GM19397 (cell line): ENCODE data around the gene RBM6.
"Not testable (repeated sequence)": the region's sequence is repeated elsewhere in the genome, so short reads cannot be mapped to it uniquely, and the experiment has no call there.

Source experiments
- ATAC-seq: cut with Tn5 transposase; IDR thresholded peaks from one replicate; pipeline ENCODE4 v1.9.1; 2021; ENCODE audit warnings: mild to moderate bottlenecking, moderate library complexity; ENCODE audit not compliant: unreplicated experiment

The RBM6 gene, protein sequence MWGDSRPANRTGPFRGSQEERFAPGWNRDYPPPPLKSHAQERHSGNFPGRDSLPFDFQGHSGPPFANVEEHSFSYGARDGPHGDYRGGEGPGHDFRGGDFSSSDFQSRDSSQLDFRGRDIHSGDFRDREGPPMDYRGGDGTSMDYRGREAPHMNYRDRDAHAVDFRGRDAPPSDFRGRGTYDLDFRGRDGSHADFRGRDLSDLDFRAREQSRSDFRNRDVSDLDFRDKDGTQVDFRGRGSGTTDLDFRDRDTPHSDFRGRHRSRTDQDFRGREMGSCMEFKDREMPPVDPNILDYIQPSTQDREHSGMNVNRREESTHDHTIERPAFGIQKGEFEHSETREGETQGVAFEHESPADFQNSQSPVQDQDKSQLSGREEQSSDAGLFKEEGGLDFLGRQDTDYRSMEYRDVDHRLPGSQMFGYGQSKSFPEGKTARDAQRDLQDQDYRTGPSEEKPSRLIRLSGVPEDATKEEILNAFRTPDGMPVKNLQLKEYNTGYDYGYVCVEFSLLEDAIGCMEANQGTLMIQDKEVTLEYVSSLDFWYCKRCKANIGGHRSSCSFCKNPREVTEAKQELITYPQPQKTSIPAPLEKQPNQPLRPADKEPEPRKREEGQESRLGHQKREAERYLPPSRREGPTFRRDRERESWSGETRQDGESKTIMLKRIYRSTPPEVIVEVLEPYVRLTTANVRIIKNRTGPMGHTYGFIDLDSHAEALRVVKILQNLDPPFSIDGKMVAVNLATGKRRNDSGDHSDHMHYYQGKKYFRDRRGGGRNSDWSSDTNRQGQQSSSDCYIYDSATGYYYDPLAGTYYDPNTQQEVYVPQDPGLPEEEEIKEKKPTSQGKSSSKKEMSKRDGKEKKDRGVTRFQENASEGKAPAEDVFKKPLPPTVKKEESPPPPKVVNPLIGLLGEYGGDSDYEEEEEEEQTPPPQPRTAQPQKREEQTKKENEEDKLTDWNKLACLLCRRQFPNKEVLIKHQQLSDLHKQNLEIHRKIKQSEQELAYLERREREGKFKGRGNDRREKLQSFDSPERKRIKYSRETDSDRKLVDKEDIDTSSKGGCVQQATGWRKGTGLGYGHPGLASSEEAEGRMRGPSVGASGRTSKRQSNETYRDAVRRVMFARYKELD

DNA sequence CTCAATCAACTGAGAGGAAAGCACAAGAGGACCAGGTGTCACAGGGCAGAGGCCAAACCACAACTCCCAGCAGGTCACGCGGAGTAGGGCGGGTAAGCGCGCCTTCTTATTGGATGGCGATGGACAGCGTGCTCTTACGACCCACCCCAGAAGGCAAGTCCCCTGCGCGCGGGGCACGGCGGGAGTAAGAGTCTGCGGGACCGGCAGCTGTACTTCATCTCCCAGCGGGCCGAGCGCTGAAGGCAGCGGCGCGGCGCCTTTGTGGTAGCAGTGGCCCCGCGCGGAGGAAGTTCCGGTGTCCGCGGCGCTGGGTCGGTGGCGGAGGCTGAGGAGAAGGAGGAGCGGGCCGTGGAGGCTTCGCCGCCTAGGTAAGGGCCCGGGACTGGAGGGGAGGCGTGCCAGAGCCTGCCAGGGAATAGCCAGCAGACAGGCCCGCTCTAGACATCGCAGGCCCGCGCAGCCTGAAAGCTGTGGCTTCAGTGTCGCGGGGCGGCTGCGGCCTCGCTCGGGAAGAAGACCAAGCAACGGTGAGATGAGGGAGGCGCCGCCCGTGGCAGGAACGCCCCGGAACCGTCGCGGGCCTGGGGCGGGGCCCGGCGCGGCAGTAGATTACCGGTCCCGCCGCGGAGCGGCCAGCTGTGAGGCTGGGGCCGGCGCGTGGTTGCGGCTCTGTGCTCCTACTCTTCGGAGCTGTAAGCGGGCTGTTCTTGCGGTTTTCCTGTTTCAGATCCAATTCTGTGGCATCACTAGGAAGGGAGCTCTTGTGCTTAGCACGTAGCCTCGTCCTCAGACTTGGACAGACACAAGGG lies at the start of gene RBM6:
TSS of gene RBM6 (plus strand) at position 293 of the 809 bp plus-strand sequence. CDS start 22,492 bp downstream, outside the sequence.
- peak; percentile 91 for ATAC-seq

DNA sequence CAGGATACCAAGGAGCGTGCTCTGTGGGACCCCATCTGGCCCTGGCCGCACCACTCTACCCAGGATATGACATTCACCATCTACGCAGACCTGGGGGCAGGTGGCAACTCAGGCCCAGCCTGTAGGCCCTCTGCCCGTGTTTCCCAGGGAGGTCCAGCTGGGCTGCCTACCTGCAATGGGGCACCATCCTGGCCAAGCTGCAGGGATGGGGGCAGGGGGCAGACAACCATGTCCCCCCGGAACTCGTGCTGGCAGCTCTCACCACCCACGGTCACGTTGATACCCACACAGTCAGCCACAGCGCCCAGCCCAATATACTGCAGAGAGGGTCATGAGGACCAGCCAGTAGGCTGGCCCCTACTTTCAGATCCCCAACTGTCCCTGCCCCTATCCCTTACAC lies 44.2 kb upstream of the RBM6 start:
- ATAC-seq, result no peak

DNA sequence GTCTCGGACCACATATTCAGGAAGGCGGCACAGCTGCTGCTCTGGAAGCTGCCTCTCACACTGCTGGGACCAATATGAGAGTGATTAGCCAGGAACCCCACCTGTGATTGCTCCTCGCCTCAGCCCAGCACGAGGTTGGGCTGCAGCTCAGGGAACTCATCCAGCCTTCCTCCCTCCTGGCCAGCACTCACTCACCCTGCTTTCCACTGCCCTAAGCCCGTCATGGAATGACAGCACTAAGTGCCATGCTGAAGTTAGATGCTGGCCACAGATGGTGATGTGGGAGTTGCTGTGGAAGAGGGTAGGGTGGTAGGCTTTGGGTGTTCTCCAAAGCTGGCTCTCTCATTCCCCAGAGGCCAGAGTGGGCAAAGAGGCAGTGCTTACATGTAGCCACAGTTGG lies 43.6 kb upstream of the RBM6 start:
- ATAC-seq, result no peak

DNA sequence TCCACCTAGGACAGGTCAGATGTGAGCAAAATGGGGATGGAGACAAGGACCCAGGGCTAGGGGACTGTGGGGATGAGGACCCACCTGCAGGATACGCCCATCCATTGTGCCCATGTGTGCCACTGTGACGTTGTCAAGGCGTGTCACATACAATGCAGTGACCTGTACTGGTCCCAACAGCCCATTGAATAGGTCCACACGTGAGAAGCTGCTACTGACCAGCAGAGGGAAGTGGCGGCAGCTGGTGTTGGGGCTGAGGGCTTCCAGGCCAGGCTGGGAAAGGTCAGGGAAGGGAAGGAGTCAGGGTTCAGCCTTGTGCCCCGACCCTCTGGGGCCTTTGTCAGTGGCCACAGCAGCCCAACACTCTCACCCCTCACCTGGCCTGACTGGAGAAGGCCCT lies 41.0 kb upstream of the RBM6 start:
- ATAC-seq, result no peak

DNA sequence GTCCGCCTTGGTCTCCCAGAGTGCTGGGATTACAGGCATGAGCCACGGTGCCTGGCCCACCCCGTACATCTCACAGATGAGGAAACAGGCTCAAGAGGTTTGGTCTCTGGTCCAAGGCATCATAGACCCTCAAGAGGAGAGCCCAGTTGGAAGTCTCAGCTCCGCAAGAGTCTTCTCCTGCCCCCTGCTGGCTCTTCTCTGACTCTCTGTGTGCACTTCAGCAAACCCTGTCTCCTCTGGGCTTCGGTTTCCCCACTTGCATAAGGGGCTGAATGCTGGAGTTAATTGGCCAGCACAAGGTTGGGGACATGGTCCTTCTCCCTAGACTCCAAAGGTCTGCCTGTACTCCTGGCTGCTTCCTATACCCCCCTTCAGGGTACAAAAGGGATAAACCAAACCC lies 40.1 kb upstream of the RBM6 start:
- ATAC-seq, result no peak

DNA sequence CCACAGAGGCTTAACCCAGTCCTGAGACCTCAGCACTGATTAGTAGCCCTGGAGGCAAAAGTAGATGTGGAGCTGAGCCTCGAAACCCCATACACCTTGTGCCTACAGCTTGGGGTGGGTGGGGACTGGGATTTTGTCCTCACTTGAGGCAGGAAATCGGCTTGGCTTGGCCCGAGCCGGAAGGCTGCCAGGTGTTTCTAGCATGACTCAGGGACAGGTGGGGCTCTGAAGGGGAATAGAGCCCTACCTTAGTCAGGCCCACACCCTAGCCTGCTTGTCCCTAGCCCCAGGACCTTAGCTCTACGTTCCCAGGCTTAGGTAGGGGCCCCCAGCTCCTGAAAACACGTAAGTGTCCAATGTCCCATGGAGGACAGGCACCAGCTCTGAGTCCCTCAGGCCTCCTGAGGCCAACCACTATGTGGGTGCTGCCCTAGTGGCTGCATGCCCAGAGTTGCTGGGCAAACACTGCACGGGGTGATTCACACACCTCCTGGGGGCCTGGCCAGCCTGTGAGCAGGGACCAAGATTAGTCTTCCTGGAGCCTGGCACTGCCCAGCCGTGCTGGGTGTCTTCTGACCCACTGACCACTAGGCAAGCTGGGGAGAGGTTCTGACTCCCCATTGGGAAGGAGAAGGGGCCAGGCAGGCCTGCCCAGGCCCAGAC lies 39.3 kb upstream of the RBM6 start:
- ATAC-seq, result no peak

DNA sequence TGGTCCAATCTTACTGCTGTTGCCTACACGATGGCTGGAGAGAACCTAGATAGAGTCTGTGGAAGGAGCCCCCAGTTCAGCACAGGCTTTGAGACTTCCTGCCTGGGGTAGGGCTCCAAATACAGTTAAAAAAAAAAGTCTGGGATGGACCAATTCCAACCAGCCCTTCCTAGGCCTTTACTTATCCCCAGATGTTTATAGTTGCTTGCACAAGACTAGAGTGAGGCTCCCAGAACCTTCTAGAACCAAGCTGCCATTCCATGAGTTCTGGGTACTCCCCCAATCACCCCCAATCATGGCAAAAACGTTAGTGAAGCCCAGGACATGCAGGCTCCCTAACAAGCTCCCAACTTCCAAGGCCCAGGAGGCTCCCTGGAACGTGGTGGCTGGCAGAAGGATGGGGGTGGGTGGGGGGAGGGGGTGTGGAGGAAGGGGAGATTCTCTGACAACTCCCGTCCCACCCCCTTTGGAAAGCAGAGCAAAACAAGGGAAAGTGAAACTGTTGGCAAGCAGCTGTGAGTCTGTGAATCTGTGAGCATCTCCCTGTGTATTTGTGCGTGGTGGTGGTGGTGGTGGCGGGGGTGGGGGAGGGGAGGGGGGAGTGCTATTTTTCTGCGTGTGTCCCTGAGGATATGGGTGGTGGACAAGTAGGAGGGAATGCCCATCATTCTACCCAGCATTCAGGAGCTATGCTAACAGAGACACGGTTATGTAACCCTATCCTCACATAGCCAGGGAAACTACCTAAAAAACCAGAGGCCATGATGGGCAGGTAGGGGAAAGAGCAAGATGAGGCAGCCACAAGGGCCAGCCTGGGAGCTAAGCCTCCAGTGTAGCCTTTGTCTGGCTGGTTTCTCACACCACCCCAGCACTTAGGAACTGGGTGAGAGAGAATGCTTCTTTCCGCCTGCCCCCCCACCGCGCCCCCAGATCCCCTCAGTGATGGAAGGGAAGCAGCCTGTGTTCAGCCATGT lies 38.3 kb upstream of the RBM6 start:
- ATAC-seq, result no peak

DNA sequence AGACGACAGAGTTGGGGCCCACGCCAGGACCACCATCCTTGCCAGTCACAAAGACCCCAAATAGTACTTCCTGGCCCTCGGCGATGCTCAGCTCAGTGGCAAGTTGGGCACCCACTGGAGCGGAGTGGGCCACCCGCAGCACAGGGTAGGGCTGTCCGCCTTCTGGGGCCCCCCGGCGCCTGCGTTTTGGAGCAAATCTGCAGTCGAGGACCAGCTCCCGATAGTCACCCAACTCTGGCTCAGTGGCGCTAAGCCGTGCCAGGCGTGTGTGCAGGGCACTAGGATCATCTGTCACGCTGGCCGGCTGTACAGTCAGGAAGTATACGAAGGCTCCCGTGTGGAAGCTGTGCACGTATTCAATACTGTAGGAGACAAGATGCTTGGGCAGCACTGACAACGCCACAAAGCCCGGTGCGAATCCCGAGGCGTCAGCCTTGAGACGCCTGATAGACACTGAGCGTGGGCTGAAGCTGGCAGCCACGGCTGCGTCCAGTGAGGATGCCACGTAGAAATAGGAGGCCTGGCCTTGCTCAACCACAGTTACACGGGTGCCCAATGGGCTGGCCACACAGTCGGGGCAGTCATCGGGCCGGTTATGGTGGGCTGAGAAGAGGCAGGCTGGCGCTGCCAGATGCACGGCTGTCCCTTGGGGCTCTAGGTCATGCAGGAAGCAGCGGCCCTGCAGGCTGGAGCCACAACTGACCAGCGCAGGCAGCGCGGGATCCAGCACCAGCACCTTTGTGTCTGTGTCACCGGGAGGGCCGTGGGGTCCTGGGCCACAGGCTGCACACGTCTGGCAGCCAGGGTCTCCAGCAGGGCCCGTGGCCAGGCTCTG lies 37.2 kb upstream of the RBM6 start:
- ATAC-seq, result no peak

DNA sequence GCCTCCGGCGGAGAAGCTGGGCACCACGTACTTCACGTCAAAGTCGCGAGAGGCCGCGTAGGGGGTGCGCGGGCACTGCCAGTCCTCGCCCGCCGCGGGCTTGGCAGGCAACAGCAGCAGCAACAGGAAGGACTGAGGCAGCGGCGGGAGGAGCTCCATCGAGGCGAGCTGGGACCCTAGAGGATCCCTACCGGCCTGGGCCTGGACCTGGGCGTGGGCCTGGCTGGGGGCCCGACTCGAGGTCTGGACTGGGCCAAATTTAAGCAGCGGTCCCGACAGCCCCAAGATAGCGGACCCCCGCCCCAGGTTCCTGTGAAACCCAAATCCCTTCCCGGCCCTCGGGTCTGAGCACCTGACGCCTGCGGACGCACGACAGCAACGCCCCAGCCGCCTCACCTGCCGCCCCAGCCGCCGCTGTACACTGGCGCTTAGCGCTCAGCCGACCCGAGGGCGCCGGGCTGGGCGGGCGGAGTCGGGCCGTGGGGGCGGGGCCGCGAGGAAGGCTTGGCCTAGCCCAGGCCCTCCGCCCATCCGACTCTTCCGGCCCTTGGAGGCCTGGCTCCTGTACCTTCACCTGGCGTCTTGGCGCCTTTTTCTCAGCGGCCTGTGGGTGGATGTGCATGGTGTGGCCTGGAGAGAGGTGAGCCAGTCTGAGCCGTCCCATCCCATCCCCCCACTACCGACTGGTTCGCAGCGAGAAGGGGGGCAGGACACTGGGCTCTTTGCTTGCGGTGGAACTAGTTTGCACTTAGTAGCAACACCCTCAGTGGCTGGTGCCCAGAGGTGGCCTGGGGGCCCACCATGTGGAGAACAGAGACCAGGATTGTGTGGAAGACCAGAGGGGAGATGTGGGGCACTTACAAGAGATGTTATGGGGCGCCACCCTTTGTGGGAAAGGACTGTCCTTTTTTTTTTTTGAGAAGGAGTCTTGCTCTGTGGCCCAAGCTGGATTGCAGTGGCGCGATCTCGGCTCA lies 36.2 kb upstream of the RBM6 start, which contains the start of gene MST1R:
TSS of gene MST1R (minus strand) at position 423 of the 974 bp plus-strand sequence. CDS start at position 159, 264 bp downstream.
- ATAC-seq, result peak; percentile 79

DNA sequence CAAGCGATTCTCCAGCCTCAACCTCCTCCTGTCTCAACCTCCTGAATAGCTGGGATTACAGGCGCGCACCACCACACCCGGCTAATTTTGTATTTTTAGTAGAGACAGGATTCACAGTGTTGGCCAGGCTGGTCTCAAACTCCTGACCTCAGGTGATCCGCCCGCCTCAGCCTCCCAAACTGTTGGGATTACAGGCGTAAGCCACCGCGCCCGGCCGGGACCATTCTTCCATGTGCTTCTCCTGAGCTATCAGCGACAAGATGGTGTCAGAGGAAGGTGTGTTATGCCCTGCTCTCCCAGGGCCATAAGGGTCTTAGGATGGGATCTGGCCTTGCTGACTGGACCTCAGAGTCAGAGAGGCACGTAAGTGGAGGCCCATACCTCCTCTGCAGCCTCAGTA lies 35.5 kb upstream of the RBM6 start:
- not testable (repeated sequence) for ATAC-seq

DNA sequence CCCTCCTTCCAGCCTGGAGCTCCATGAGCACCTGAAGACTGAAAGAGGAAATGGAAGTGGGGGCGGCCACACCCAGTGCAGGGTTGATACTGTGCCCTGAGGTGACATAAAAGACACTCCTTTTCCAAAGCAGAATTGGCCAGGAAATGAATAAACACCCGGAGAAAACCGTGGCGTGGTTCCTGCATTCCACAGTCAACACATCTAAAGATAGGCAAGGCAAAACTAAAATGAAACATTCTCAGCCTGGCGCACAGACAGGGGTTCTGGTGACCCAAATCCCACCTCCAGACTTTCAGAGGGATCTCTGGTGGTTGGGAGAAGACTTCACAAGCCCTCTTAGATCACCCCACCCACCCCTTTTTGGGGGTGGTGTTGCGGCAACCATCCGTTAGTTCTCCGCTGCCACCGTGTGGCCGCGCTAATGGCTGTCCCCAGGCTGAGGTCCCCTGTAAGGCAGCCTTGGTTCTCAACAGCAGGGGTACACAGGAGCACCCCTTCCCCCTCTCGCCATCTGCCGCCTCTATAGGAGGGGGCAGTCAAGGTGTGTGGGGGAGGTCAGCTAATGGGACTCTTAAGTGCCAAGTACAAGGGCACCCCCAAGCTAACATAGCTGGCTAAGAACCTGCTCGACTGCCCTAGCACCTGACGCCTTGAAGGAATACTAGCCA lies 33.7 kb upstream of the RBM6 start:
- no peak for ATAC-seq

DNA sequence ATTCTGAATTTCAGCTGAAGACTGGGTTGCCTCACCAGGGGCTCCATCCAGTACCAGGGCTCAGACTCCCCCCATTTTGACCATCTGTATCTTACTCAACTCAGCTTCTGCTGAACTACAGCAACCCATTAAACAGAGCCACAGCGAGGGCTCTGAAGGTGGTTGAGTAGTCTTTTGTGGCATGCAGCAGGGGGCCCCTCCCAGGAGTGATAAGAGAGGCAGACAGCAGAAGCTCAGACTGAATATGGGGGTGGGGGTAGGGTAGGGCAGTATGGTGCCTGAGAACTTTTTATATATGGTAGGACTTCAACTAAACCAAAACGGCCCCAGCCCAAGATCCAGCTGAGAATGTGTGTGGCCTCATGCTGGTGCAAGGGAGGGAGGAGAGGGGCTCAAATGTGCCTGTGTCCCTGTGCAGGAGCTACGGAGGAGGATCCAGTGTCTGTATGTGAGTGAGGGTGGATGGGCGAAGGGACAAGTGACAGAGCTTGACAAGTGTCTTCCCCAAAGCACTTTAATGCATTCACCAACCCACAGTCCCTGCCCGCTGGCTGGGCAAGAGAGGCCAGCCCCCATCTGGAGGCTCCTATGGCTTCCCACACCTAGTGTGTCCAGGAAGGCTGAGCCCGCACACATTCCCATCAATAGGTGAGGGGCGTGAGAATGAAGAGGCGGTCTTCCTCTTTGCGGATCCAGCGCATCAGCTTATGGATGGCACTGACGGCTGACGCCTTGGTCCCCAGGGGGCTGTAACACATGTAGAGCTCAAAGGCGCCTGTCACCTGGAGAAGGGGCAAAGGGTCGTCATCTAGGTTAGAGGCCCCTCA lies 31.4 kb upstream of the RBM6 start:
- ATAC-seq, result no peak

DNA sequence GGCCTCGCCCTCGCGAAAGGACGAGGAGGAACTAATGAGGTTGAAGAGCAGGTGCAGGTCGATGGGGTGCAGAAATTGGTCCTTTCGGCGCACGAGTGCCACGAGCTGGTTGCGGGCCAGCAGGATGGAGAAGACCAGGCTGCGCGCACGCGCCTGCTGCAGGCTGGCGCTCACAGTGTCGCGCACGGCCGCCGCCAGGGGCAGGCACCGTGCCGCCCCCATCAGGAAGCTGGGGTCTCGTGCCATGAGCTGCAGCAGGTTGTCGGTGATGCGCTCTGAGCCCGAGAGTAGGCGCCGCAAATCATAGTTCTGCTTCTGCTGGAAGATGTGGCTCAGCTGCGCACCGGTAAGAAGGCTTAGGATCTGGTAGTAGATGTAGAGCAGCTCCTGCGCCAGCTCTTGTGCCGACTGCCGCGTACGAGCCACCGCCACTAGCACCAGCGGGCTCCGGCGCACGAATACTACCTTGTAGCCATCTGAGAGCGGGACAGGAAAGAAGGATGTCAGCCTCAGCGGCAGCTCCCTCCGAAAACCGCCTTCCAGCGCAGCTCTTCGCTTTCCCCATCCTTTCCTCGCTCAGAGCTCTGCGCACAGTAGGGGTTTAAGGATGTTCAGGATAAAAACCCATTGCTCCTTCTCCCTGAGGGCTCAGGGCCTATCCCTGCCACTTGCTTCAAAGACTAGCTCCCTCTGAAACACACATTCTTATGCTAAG lies 29.4 kb upstream of the RBM6 start:
- ATAC-seq, result no peak

DNA sequence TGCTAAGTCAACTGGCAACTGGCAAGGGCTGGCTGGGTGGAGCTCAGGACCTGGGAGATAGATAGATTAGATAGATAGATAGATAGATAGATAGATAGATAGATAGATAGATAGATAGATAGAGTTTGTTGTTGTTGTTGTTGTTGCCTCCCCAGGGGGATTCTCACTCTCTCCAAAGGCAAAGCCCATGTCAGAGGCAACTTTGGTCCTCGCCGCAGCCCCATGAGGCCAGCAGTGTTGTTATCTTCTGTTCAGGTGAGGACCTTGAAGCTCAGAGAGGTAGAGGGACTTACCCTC lies 28.9 kb upstream of the RBM6 start:
- no peak for ATAC-seq

DNA sequence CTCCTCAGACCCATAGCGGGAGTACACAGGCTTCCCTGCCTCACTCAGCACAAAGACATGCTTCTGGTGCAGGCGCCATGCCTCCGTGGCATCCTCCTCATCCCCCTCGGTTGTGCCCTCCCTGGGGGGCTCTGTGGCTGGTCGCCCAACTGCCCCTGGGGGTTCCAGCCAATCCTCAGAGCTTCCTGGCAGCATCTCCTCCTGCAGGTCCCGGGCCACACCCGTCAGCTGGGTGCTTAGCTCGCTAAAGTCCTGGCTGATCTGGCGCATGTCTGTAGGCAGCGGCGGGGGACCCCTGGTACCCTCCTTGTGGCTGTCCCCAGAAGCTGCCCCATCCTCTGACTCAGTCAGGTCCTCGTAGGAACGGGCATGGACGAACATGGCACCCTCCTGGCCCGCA lies 28.3 kb upstream of the RBM6 start:
- no peak for ATAC-seq
